EH (cell line): Measurements from ENCODE around the gene ANGPTL8.

Experiments used
- DNase-seq: peaks from one replicate; pipeline ENCODE4 v3.0.0-alpha.2; 2015; ENCODE audit warnings: low read depth

Gene ANGPTL8, protein sequence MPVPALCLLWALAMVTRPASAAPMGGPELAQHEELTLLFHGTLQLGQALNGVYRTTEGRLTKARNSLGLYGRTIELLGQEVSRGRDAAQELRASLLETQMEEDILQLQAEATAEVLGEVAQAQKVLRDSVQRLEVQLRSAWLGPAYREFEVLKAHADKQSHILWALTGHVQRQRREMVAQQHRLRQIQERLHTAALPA

DNA sequence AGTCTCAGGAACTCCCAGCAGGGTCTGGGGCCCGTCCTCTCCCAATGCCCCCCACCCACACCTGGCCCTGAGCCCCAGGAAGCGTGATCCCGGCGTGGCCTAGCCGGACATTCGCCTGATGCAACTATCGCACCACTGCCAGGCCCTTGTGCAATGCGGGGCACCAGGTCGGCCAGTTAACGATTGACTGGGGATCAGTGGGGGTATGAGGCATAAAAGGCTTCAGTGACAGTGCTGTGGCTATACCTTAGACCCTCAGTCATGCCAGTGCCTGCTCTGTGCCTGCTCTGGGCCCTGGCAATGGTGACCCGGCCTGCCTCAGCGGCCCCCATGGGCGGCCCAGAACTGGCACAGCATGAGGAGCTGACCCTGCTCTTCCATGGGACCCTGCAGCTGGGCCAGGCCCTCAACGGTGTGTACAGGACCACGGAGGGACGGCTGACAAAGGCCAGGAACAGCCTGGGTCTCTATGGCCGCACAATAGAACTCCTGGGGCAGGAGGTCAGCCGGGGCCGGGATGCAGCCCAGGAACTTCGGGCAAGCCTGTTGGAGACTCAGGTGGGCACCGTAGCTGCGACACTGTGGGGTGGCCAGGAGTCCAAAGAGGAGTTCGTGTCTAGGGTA, at the start of gene ANGPTL8:
Gene ANGPTL8 (plus strand): TSS at position 243 of the 624 bp plus-strand sequence. CDS start 19 bp downstream, at position 262.
- DNase-seq: no peak

DNA sequence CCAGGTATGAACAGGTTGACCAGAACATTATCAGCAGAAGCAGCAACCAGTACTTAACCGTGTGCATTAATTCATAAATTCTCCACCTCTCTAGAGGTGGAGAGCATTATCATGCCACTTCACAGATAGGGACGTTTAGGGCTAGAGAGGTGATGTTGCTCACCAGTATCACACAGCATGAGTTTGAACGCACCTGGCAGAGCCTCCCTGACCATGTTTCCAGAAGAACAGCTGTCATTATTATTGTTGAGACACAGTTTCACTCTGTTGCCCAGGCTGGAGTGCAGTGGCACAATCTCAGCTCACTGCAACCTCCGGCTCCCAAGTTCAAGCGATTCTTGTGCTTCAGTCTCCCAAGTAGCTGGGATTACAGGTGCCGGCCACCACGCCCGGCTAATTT, 48.9 kb upstream of the ANGPTL8 start:
- DNase-seq: no peak

DNA sequence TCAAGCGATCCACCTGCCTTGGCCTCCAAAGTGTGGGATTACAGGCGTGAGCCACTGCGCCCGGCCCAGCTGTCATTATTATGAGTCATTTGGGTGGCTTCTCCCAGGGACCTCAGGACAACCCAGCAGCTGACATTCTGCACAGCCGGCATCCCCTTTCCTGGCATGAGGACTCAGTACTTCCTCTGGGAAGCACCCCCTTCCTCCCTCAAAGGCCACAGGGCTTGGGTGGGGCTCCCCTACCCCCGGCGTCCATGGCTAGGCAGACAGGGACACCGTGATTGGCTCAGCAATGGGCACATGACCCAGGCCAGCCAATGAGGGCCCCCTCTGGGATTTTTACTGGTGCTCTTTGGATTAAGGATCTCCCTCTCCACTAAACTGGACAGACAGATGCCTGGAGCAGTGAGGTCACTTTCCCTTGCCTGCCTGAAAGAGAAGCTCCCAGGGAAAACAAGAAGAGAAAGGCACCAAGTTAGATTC, 48.1 kb upstream of the ANGPTL8 start:
- peak; percentile 96 for DNase-seq

DNA sequence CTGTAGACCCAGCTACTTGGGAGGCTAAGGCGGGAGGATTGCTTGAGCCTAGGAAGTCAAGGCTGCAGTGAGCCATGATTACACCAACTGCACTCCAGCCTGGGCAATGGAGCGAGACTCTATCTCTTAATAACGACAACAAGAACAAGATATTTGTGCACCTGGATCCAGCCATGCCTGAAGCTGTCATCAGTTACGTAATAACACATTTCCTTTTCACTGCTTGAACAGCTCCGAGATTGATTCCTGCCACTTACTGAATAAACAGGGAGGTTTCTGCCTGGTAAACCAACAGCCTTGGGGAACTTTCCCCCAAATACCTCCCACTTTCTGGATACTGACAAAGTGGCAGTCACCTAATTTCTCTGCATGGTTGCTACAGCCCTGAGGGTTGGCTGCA, 47.5 kb upstream of the ANGPTL8 start:
- no peak for DNase-seq

DNA sequence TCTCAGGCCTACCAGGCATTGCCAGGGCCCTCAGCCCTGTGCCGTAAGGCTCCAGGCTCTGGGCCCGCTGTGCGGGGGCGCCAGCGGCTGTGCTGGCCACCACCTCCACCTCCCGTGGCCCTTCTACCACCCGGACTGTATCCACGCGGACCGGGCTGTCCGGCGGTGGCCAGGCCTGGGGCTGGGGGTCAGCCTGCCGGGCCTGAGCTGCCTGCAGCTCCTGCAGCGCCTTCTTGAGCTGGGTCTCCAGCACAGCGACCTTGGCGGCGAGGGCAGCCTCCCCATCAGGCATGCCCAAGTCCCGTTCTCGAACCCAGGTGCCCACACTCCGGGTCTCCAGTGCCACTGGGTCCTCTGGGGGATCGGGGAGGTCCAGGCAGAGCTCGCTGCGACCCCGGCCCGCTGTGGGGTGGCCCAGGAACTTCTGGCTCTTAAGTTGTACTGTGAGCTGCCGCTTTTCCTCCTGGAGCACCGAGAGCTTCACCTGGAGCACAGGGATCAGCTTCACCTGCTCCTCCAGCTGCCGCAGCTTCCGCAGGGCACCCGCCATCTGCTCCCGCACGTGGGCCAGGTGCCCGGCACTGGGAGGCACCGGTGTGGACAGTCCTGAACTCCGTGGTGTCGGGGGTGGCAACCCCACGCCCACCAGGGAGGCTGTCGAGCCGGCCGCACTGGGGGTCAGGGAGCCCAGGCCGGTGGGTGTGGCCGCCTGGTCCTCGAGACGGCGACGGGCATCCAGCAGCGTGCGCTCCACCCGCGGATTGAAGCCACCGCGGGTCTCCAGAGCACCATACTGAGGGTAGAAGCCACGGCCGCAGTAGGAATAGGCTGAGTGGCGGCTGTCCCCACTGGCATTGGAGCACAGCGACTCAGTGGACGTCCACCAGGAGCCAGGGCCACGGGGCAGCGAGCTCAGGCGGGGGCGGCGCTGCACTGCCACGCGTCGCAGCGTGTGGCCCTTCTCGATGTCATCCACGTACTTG, 46.2 kb upstream of the ANGPTL8 start:
- DNase-seq: no peak

DNA sequence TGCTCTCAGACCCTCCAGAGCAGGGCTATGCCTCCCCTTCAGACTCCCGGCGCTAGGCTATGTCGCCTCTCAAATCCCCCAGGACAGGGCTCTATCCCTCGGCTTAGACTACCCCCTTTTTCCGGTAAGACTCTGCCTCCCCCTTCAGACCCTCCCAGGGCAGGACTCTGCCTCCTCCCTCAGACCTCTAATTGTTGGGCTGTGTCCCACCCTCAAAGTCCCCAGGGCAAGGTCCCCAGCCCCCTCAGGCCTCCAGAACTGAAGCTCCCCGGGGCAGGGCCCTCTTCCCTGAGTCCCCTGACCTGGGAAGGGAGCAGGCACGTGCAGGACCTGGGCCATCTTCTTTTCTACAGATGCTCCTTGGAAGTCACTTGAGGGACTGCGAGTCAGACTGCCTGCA, 45.2 kb upstream of the ANGPTL8 start:
- DNase-seq: no peak

DNA sequence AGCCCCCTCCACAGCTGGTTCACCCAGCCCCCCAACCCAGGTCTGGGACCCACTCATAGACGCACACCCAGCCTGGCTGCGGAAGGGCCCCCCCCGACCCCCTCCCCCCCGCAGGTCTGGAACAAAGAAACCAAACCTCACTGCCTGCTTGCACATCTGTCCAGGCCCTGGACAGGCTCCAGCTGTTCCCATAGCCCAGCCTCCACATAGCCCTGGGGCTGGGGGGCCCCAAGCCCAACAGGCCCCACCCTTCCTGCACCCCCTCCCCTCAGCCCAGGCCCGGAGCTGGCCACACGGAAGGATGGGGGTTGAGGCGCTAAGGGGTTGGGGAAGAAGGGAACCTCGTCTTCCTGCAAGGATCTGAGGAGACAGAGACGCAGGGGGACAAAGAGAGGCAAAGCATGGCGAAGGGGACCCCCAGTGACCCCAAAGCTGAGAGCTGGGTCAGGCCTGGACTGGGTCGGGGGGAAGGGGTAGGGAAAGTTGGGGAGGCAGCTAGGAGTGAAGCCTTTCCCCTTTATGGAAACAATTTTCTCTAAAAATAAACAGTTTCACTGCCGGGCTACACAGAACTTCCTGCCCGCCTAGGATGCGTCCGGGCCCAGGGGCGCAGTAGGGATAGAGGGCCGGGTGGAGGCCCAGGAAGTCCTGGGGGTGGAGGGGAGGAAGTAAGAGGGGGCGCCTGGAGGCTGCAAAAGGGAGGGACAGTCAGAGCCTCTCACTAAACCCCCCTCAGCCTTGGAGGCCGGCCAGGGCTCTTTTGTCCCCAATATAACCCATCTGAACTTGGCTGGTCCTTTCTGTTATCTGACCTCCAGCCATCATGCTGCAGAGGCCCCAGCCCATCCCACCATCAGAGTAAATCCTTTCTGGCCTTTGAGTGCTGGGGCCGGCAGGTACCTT, 44.5 kb upstream of the ANGPTL8 start:
- peak; percentile 63 for DNase-seq

DNA sequence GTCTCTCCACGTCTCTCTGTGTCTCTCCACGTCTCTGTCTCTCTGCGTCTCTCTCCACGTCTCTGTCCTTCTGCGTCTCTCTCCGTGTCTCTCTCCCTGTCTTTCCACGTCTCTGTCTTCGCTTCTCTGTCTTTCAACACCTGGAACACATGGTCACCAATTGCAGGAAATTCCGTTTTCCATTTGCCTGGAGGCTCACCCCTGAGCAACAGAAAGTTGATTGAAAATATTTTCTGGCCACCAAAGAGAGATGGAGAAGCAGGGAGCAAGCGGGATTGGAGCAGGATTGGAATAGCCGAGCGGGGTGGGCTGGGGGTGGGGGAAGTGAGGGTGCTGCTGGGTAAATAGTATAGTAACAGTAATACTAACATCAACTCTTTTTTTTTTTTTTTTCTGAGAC, 43.7 kb upstream of the ANGPTL8 start:
- DNase-seq: no peak

DNA sequence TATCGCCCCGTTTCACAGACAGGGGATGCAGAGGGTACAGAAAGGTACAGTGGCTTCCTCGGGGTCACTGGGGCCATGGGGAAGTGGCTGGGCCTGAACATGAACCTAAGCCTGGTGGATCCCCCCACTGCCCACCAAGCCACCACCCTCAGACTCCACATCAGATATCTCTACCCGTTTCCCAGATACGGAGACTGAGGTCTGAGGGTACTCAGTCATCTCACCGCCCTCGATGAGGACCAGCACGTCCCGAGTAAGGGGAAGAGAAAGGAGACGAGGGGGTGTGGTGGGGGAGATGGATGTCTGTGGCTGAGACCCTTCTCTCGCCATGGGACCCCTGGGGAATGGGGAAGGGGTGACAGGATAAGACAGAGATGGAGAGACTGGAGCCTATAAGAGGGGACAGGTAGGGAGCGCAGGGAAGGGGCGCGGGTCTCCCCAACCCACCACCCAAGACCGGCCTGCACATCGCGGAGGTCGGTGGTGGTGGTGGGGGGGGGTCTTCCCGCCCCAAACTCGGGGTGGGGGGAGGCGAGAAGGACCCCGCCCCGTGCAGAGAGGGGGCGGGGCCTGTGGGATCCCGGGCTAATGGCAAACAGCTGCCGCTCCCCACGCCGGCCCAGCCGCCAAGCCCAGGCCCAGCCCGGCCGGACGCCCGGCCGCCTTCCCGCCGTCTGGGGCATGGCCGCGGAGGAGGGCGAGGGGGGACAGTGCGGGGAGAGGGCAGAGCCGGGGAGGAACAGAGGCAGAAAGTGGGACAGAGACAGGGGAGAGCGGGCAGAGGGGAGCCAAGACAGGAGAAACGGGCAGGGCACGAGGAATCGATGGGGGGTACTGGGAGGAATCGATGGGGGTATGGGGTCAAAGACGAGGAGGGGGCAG, 42.8 kb upstream of the ANGPTL8 start:
- DNase-seq: peak; percentile 59

DNA sequence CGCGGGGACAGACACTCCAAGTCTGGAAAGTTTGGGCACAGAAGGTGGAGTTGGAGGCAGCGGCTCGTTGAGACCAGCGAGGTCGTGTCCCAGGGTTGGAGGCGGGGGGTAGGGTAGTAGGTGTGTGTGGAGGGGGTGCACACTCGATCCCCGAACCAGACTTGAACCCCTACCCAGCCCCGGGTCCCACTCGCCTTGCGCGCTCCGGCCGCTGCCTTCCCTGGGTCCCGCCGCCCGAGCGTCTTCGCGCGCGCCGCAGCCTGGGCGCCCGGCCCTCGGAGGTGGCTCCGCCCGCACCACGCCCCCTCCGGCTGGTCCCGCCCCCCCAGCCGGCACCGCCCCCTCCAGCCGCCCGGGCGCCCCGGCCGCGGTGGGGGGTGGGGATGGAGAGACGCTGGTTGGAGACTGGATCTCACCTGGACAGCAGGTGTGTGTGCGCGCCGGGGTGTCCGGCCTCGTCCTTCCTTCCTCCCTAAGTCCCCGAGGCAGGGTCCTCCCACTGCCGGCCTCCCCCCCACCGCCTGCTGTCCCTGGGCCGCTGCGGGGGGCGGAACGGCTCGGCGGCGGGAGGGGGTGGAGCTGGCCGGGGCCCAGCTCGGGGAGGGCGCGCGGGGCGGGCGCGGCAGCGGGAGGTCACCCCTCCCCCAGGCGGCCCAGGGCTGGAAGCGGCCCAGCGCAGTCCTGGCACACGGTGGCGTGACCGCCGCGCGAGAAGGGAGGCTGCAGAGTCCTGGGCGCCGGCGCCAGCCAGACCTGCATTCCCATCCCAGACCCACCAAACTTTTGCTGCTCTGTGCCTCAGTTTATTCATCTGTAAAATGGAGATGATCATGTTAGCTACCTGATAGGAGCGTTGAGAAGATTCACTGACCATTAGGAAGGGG, 41.9 kb upstream of the ANGPTL8 start, which contains the start of gene KANK2:
Gene KANK2 (minus strand): TSS at position 255 of the 884 bp plus-strand sequence. CDS start 3,034 bp downstream, outside the sequence.
- DNase-seq: peak; percentile 80

DNA sequence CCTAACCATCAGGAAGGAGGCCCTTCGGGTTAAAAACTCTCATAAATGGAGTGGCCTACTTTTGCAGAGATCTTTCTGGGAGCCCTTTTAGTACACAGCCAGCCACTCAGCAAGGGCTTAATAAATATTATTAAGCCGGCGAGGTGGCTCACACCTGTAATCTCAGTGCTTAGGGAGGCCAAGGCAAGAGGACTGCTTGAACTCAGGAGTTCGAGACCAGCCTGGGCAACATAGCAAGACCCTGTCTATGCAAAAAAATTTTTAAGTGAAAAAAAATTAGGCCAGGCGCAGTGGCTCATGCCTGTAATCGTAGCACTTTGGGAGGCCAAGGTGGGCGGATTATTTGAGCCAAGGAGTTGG, 41.3 kb upstream of the ANGPTL8 start:
- DNase-seq: no peak

DNA sequence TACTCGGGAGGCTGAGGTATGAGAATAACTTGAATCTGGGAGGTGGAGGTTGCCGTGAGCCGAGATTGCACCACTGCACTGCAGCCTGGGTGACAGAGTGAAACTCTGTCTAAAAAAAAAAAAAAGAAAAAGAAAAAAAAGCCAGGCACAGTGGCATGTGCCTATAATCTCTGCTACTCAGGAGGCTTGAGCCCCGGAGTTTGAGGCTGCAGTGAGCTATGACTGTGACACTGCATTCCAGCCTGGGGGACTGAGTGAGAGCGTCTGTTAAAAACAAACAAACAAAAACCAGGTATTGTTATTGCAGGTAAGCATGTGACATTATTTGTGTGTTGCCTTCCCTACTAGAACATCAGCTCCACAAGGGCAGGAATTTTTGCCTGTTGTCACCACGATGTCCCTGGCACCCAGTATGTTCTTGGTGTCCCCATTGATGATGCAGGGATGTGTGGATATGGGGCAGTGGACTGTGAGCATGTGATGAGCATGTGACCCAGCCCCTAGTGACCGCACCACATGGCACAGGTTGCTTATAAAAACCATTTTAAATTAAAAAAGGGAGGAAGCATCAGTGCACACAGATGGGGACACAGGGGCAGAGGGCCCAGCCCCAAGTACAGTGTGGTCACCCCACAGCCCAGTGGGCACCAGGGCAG, 40.5 kb upstream of the ANGPTL8 start:
- DNase-seq: no peak

DNA sequence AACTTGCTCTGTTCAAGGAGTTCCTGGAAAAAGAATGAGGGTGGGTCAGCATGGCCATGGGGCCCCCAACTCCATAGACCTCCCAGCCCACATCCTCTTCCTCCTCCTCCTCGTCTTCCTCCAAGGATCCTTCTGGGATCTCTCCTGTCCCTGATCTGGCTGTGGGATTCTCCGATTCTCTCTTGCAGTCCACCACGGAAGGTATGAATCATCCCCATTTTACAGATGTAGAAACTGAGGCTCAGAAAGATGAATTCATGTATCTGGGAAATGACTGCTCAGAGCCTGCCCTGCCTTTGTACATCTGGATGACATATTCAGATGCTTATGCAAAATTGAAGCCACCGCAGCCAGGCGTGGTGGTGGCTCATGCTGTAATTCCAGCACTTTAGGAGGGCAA, 39.9 kb upstream of the ANGPTL8 start:
- DNase-seq: no peak

DNA sequence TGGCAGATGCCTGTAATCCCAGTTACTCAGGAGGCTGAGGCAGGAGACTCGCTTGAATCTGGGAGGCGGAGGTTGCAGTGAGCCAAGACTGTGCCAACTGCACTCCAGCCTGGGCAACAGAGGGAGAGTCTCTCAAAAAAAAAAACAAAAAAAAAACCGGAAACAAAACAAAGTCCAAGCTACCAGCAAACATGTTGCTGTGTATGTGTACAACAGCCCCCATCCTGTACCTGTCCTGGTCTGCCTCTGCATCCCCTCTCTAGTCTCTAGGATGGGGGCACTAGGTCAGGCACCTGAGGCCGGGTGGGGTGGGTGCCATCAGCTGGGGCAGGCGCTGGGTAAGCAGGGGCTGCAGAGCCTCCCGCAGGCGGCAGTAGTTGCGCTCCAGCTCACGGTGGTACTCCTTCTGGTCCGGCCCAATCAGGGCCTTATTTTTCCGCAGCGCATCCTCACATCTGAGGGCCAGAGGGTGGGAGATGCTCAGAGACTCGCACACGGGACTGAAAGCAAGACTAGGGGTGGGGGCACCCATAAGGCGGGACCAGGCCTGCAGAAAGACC, 39.3 kb upstream of the ANGPTL8 start:
- DNase-seq: no peak

DNA sequence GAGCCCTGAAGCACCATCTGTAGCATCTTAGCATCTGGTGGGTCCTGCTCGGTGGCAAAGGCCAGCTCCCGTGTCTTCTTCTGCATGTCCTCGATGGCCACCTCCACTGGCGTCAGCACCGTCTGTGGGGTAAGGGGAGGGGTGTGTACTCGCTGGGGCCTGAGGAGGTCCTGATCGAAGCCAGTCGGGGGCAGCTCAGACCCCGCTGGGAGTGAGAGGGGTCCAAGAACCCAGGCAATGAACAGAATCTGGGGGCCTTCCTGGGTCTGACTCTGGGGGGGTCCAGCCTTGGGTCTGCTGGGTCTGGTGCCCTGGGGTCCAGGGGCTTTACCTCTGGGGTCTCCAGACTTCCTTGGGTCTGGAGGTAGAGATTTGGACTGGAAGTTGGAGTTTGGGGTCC, 38.5 kb upstream of the ANGPTL8 start:
- no peak for DNase-seq

DNA sequence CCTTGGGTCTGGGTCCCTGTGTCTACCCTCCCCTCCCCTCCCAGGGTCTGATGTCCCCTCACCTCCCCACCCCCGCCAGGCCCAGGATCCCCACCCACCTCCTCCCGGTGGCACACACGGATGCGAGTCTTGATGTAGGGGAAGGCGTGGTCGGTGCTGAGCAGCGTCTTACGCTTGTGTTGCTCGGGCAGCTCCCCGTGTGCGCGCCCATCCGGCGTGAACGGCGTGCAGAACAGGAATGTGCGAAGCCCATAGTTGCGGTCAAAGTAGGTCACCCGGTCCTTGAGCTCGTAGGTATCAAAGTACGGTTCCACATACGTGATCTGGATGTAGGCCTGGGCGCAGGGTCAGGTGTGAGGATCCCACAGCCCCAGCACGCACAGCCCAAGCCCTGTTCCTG, 37.6 kb upstream of the ANGPTL8 start:
- DNase-seq: no peak

DNA sequence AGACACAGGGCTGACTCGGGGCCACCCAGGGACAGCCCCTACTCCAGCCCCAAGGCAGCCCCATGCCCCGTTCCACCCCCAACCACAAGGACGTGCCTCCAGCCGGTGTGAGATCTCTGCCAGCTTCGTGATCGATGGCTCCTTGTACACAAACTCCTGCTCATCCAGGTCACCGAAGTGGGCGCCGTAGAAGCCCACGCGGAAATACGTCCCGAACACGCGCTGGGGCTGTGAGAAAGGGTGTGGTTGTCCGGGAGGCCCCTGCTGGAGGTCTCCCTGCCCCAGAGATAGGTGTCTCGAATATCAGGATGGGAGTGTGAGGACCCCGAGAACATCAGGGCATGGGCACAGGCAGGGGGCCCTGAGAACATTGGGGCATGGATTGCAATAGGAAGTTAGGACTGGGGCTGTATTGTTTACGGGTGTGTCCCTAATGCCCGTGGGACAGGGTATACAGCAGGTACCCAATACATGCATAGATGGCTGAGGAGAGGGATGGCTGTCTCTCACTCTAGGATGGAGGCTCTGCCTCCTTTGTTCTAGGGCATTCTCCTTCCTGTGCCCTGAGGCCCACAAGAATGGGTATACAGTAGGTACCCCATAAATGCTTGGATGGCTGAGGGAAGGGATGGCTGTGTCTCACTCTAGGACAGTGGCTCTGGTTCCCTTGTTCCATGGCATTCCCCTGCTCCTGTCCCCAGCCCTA, 36.8 kb upstream of the ANGPTL8 start:
- no peak for DNase-seq
